Liver (tissue), 9 donors: ENCODE data around the gene DPP6. TPM values are rescaled to one million over a fixed set of nuclear protein-coding genes. Genes with fewer than 3 reads are reported as not detected.

Experiments
- DNase-seq: peaks from one replicate; pipeline ENCODE4 v3.0.0-alpha.2; 2017; ENCODE audit warnings: low spot score
- H3K27ac ChIP-seq, 2 donors: one replicate each; pipeline ENCODE4 v1.7.0; 2013; ENCODE audit warnings: inconsistent platforms in 2 of 2, low read length in 2 of 2, control low read depth in 1 of 2, low read depth in 1 of 2, mild to moderate bottlenecking in 1 of 2
- H3K27me3 ChIP-seq, 4 donors: one replicate each; pipeline versions ENCODE4 v1.6.1 to v1.7.0; 2013; ENCODE audit warnings: low read length in 3 of 4, inconsistent platforms in 1 of 4, mild to moderate bottlenecking in 1 of 4, moderate library complexity in 1 of 4; ENCODE audit not compliant: control insufficient read depth in 4 of 4, insufficient read depth in 4 of 4
- H3K36me3 ChIP-seq, 4 donors: one replicate each; pipeline versions ENCODE4 v1.6.1 to v1.7.0; 2013; ENCODE audit warnings: low read length in 3 of 4, mild to moderate bottlenecking in 3 of 4, low read depth in 1 of 4, moderate library complexity in 1 of 4; ENCODE audit not compliant: control insufficient read depth in 4 of 4, insufficient read depth in 3 of 4
- H3K4me1 ChIP-seq, 4 donors: one replicate each; pipeline versions ENCODE4 v1.6.1 to v1.7.0; 2013; ENCODE audit warnings: low read length in 3 of 4, mild to moderate bottlenecking in 3 of 4, moderate library complexity in 1 of 4; ENCODE audit not compliant: control insufficient read depth in 4 of 4, insufficient read depth in 4 of 4
- H3K4me3 ChIP-seq, 3 donors: one replicate each; pipeline versions ENCODE4 v1.6.1 to v1.7.0; 2013; ENCODE audit warnings: low read length in 3 of 3, control low read depth in 1 of 3, low read depth in 1 of 3, mild to moderate bottlenecking in 1 of 3
- H3K9ac ChIP-seq, 2 donors: one replicate each; pipeline ENCODE4 v1.7.0; 2013; ENCODE audit warnings: low read length in 2 of 2, mild to moderate bottlenecking in 2 of 2, moderate library complexity in 2 of 2, control low read depth in 1 of 2, low read depth in 1 of 2
- H3K9me3 ChIP-seq, 4 donors: one replicate each; pipeline versions ENCODE4 v1.6.1 to v1.7.0; 2013; ENCODE audit warnings: low read length in 3 of 4; ENCODE audit not compliant: control insufficient read depth in 4 of 4
- ATF3 ChIP-seq: IDR thresholded peaks from 2 replicates; pipeline ENCODE4 v1.6.1; 2016; ENCODE audit warnings: antibody characterized with exemption
- CTCF ChIP-seq: fragments of 150-350 bp; IDR thresholded peaks from 2 replicates; pipeline ENCODE4 v1.5.1; 2017; ENCODE audit warnings: improper control_type of control experiment, low read depth, low read length; ENCODE audit not compliant: missing input control
- EGR1 ChIP-seq, 2 donors: IDR thresholded peaks; 2 replicates each; pipeline ENCODE4 v1.6.1; 2016 to 2018; ENCODE audit warnings: antibody characterized with exemption in 2 of 2, low read depth in 2 of 2
- FOXA1 ChIP-seq: IDR thresholded peaks from 2 replicates; pipeline ENCODE4 v1.6.1; 2016; ENCODE audit warnings: antibody characterized with exemption
- FOXA2 ChIP-seq: IDR thresholded peaks from 2 replicates; pipeline ENCODE4 v1.6.1; 2016; ENCODE audit warnings: antibody characterized with exemption
- GABPA ChIP-seq, 2 donors: IDR thresholded peaks in 1 of 2; conservative IDR thresholded peaks in 1 of 2; 2 replicates each; pipeline ENCODE4 v1.6.1; 2016; ENCODE audit warnings: antibody characterized with exemption in 2 of 2, mild to moderate bottlenecking in 1 of 2, moderate library complexity in 1 of 2
- HNF4A ChIP-seq, 2 donors: conservative IDR thresholded peaks; 2 replicates each; pipeline ENCODE4 v1.6.1; 2016; ENCODE audit warnings: antibody characterized with exemption in 2 of 2, mild to moderate bottlenecking in 2 of 2
- HNF4G ChIP-seq: IDR thresholded peaks from 2 replicates; pipeline ENCODE4 v1.6.1; 2016; ENCODE audit warnings: antibody characterized with exemption
- JUND ChIP-seq, 2 donors: IDR thresholded peaks; 2 replicates each; pipeline ENCODE4 v1.6.1; 2016; ENCODE audit warnings: antibody characterized with exemption in 2 of 2
- MAX ChIP-seq: IDR thresholded peaks from 2 replicates; pipeline ENCODE4 v1.6.1; 2016; ENCODE audit warnings: antibody characterized with exemption
- RAD21 ChIP-seq, 2 donors: IDR thresholded peaks; 2 replicates each; pipeline ENCODE4 v1.6.1; 2016; ENCODE audit warnings: antibody characterized with exemption in 2 of 2, mild to moderate bottlenecking in 2 of 2
- REST ChIP-seq: IDR thresholded peaks from 2 replicates; pipeline ENCODE4 v1.6.1; 2016; ENCODE audit warnings: antibody characterized with exemption, mild to moderate bottlenecking
- RXRA ChIP-seq, 2 donors: IDR thresholded peaks; 2 replicates each; pipeline ENCODE4 v1.6.1; 2017 to 2018; ENCODE audit warnings: antibody characterized with exemption in 2 of 2, mild to moderate bottlenecking in 1 of 2
- SP1 ChIP-seq: IDR thresholded peaks from 2 replicates; pipeline ENCODE4 v1.6.1; 2018; ENCODE audit warnings: antibody characterized with exemption, mild to moderate bottlenecking
- TAF1 ChIP-seq: conservative IDR thresholded peaks from 2 replicates; pipeline ENCODE4 v1.6.1; 2016; ENCODE audit warnings: antibody characterized with exemption, mild to moderate bottlenecking
- ZBTB33 ChIP-seq: IDR thresholded peaks from 2 replicates; pipeline ENCODE4 v1.6.1; 2016; ENCODE audit warnings: antibody characterized with exemption
- WGBS: extraction: QIAGEN DNeasy Blood & Tissue Kit; methylation state at CpG from one replicate; pipeline ENCODE4 v1.1.7; 2013; 5-methylcytosine and 5-hydroxymethylcytosine counted together
- polyA plus RNA-seq, 2 donors: library from polyadenylated mRNA; stranded (reverse) in 1 of 2; unstranded in 1 of 2; fragments of 200-250 nt in 1 of 2; fragments of >200 nt in 1 of 2; fragmentation: Nextera tagmentation in 1 of 2; extraction: Ambion mirVana in 1 of 2; gene quantifications; one replicate each; pipeline versions ENCODE4 v1.2.1 to v1.2.3, GENCODE V29; 2013 to 2015
- total RNA-seq, 2 donors: library from RNA; depleted of rRNA; stranded (reverse); fragments of >200 nt; gene quantifications; one replicate each; pipeline ENCODE4 v1.2.3, GENCODE V29; 2014
- donor health status: healthy.
- donor health status: healthy.
- donor health status: healthy.
- donor health status: healthy.
- donor health status: healthy.

DPP6 gene
- total and polyA plus RNA-seq, 4 donors, result 0.01 TPM; not detected in 3

GRCh38 chr7:154767821-154768415 is 715.7 kb downstream of the DPP6 start:
- 74% methylated on average over 9 of the region's 9 CpGs for WGBS
- peaks cover 0 to 4% (median 0%) of the 10 kb centered on the region in 4 donors for H3K27me3 ChIP-seq
- TF ChIP-seq TAF1, result no peak
- no peak for TF ChIP-seq SP1
- TF ChIP-seq REST, result no peak
- TF ChIP-seq MAX, result no peak
- TF ChIP-seq RXRA (IDR thresholded peaks at IDR 0.05), result no peak
- TF ChIP-seq EGR1 (IDR thresholded peaks at IDR 0.05; ENCODE audit: low read depth in 2 of 2), result no peak
- TF ChIP-seq JUND (IDR thresholded peaks at IDR 0.05), result no peak
- TF ChIP-seq HNF4G, result no peak
- no peak for TF ChIP-seq FOXA1
- no peak for TF ChIP-seq HNF4A (conservative IDR thresholded peaks at IDR 0.05)
- TF ChIP-seq GABPA (IDR thresholded peaks at IDR 0.05 in 1 of 2, conservative IDR thresholded peaks at IDR 0.05 in 1 of 2), result no peak
- H3K9ac ChIP-seq, result no peak overlapping the region
- H3K36me3 ChIP-seq, result no peaks in the 10 kb centered on the region
- no peak overlapping the region for H3K27ac ChIP-seq
- no peak for DNase-seq
- no peaks in the 10 kb centered on the region for H3K4me1 ChIP-seq
- H3K4me3 ChIP-seq, result no peak overlapping the region
- no peaks in the 10 kb centered on the region for H3K9me3 ChIP-seq

GRCh38 chr7:154769001-154769400 is 716.8 kb downstream of the DPP6 start:
- TF ChIP-seq FOXA1 (no peak), RXRA (IDR thresholded peaks at IDR 0.05) (no peak), FOXA2 (no peak), SP1 (no peak), EGR1 (IDR thresholded peaks at IDR 0.05; ENCODE audit: low read depth in 2 of 2) (no peak), ZBTB33 (no peak), HNF4G (no peak), TAF1 (no peak), REST (no peak), CTCF (no peak), RAD21 (IDR thresholded peaks at IDR 0.05) (no peak), MAX (no peak), ATF3 (no peak)
- no peak overlapping the region for H3K27ac ChIP-seq
- H3K36me3 ChIP-seq, result no peaks in the 10 kb centered on the region
- no peaks in the 10 kb centered on the region for H3K4me1 ChIP-seq
- no peak overlapping the region for H3K9ac ChIP-seq
- H3K9me3 ChIP-seq, result no peaks in the 10 kb centered on the region
- H3K27me3 ChIP-seq, result peaks cover 0 to 4% (median 0%) of the 10 kb centered on the region in 4 donors
- H3K4me3 ChIP-seq, result no peak overlapping the region
- DNase-seq, result no peak
- 51% methylated on average over 4 of the region's 4 CpGs for WGBS
